ENCODE measurements around the gene CAD.

DNA sequence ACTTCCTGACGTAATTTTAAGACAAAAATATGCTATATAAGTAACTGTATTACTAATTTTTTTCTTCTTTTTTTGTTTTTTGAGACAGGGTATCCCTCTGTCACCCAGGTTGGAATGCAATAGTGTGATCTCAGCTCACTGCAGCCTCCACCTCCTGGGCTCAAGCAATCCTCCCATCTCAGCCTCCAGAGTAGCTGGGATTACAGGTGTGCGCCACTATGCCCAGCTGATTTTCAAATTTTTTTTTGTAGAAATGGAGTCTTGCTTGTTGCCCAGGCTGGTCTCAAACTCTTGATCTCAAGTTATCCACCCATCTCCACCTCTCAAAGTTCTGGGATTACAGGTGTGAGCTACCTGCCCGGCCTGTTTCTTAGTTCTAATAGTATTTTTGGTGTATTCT lies 38.7 kb upstream of the CAD start:
- TF ChIP-seq YY1 (IDR thresholded peaks at IDR 0.05; ENCODE audit: extremely low read depth, insufficient replicate concordance, low read depth, low read length) (no peak), CTCF (IDR thresholded peaks at IDR 0.05 in 2 of 3, conservative IDR thresholded peaks at IDR 0.05 in 1 of 3; ENCODE audit: borderline replicate concordance in 1 of 3, insufficient read depth in 1 of 3, low read depth in 2 of 3, low read length in 2 of 3) (no peak), FOSL1 (IDR thresholded peaks at IDR 0.05; ENCODE audit: low read depth) (no peak), EZH2 (IDR thresholded peaks at IDR 0.05) (no peak), POLR2AphosphoS5 (IDR thresholded peaks at IDR 0.05; ENCODE audit: low read depth, low read length) (no peak), EGR1 (IDR thresholded peaks at IDR 0.05; ENCODE audit: low read depth) (no peak), SP1 (IDR thresholded peaks at IDR 0.05; ENCODE audit: low read depth) (no peak)
- TF ChIP-seq, protein P1, sequence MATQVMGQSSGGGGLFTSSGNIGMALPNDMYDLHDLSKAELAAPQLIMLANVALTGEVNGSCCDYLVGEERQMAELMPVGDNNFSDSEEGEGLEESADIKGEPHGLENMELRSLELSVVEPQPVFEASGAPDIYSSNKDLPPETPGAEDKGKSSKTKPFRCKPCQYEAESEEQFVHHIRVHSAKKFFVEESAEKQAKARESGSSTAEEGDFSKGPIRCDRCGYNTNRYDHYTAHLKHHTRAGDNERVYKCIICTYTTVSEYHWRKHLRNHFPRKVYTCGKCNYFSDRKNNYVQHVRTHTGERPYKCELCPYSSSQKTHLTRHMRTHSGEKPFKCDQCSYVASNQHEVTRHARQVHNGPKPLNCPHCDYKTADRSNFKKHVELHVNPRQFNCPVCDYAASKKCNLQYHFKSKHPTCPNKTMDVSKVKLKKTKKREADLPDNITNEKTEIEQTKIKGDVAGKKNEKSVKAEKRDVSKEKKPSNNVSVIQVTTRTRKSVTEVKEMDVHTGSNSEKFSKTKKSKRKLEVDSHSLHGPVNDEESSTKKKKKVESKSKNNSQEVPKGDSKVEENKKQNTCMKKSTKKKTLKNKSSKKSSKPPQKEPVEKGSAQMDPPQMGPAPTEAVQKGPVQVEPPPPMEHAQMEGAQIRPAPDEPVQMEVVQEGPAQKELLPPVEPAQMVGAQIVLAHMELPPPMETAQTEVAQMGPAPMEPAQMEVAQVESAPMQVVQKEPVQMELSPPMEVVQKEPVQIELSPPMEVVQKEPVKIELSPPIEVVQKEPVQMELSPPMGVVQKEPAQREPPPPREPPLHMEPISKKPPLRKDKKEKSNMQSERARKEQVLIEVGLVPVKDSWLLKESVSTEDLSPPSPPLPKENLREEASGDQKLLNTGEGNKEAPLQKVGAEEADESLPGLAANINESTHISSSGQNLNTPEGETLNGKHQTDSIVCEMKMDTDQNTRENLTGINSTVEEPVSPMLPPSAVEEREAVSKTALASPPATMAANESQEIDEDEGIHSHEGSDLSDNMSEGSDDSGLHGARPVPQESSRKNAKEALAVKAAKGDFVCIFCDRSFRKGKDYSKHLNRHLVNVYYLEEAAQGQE (IDR thresholded peaks at IDR 0.05; ENCODE audit: low read depth), result no peak
- TF ChIP-seq, protein P2, sequence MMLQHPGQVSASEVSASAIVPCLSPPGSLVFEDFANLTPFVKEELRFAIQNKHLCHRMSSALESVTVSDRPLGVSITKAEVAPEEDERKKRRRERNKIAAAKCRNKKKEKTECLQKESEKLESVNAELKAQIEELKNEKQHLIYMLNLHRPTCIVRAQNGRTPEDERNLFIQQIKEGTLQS (IDR thresholded peaks at IDR 0.05), result no peak

All from HCT116 (cell line).